H1 (cell line): ENCODE measurements around the gene ANKS1A. TPM values are rescaled to one million over a fixed set of nuclear protein-coding genes. Genes with fewer than 3 reads are reported as not detected.

Source experiments
- CTCF ChIA-PET: fragments of 300-600 bp; sonication (Branson Sonifier 250); formaldehyde crosslinking; loops from one replicate; lab custom pipeline; 2021; ENCODE audit not compliant: partially characterized antibody; lab: Charles Lee
- POLR2A ChIA-PET: fragments of 300-600 bp; sonication (Branson Sonifier 250); formaldehyde crosslinking; loops from one replicate; lab custom pipeline; 2021; ENCODE audit warnings: inconsistent platforms; ENCODE audit not compliant: partially characterized antibody; lab: Charles Lee
- DNase-seq, 2 experiments: peaks; one replicate each; pipeline versions ENCODE4 v3.0.0 to v3.0.0-alpha.2; 2010 to 2022; ENCODE audit warnings: low spot score in 2 of 2, low read depth in 1 of 2, mixed read lengths in 1 of 2
- FAIRE-seq: peaks from 2 replicates; lab custom pipeline; 2011; peaks lifted over from hg19 to GRCh38; lab: Jason Lieb, UNC
- H2AFZ ChIP-seq: 2 replicates; pipeline ENCODE4 v1.8.1; 2012; ENCODE audit warnings: low read length, inconsistent platforms
- H2AK5ac ChIP-seq: 2 replicates; pipeline ENCODE4 v1.6.1; 2013; ENCODE audit warnings: low read depth, low read length
- H2BK120ac ChIP-seq: replicated peaks from 2 replicates; pipeline ENCODE3; 2013; ENCODE audit warnings: low read depth, low read length, inconsistent platforms
- H2BK12ac ChIP-seq: 2 replicates; pipeline ENCODE4 v1.6.1; 2013; ENCODE audit warnings: low read depth, low read length
- H2BK15ac ChIP-seq: 2 replicates; pipeline ENCODE4 v1.6.1; 2013; ENCODE audit warnings: low read length
- H2BK20ac ChIP-seq: 2 replicates; pipeline ENCODE4 v1.6.1; 2013; ENCODE audit warnings: low read length
- H2BK5ac ChIP-seq: 2 replicates; pipeline ENCODE4 v1.6.1; 2013; ENCODE audit warnings: low read depth, low read length
- H3K14ac ChIP-seq: 2 replicates; pipeline ENCODE4 v1.6.1; 2013; ENCODE audit warnings: inconsistent platforms; ENCODE audit not compliant: insufficient read length
- H3K18ac ChIP-seq: 2 replicates; pipeline ENCODE4 v1.6.1; 2013; ENCODE audit warnings: low read length; ENCODE audit errors: extremely low read depth
- H3K23ac ChIP-seq: 2 replicates; pipeline ENCODE4 v1.6.1; 2013; ENCODE audit warnings: inconsistent platforms; ENCODE audit not compliant: insufficient read length
- H3K23me2 ChIP-seq: 2 replicates; pipeline ENCODE4 v1.6.1; 2013; ENCODE audit warnings: low read depth, low read length
- H3K27ac ChIP-seq: 2 replicates; pipeline ENCODE4 v1.6.1; 2011; ENCODE audit warnings: low read depth, low read length, inconsistent platforms
- H3K27me3 ChIP-seq, 4 experiments: replicated peaks in 1 of 4; 1 replicate in 1 of 4; 2 replicates in 3 of 4; pipeline versions ENCODE4 v1.6.1 to v1.8.1; 2011 to 2013; ENCODE audit warnings: low read length in 3 of 4, mild to moderate bottlenecking in 3 of 4, inconsistent platforms in 2 of 4, mixed read lengths in 2 of 4, moderate library complexity in 1 of 4; ENCODE audit not compliant: control insufficient read depth in 3 of 4, insufficient read depth in 3 of 4; ENCODE audit errors: extremely low read depth in 1 of 4
- H3K36me3 ChIP-seq, 4 experiments: 2 replicates each; pipeline versions ENCODE4 v1.6.1 to v1.8.1; 2011 to 2013; ENCODE audit warnings: mild to moderate bottlenecking in 4 of 4, low read length in 3 of 4, moderate library complexity in 2 of 4, control low read depth in 1 of 4, inconsistent platforms in 1 of 4; ENCODE audit not compliant: insufficient read depth in 4 of 4, control insufficient read depth in 2 of 4
- H3K4ac ChIP-seq: replicated peaks from 2 replicates; pipeline ENCODE3; 2013; ENCODE audit warnings: low read length, low read depth, mixed read lengths, inconsistent platforms; ENCODE audit not compliant: insufficient read length
- H3K4me1 ChIP-seq, 4 experiments: replicated peaks in 1 of 4; 1 replicate in 1 of 4; 2 replicates in 3 of 4; pipeline versions ENCODE4 v1.6.1 to v1.8.1; 2011 to 2013; ENCODE audit warnings: low read length in 3 of 4, inconsistent platforms in 2 of 4, mixed read lengths in 1 of 4; ENCODE audit not compliant: insufficient read depth in 4 of 4, control insufficient read depth in 3 of 4
- H3K4me2 ChIP-seq, 2 experiments: 2 replicates each; pipeline versions ENCODE4 v1.6.1 to v1.8.1; 2011 to 2013; ENCODE audit warnings: low read depth in 2 of 2, low read length in 2 of 2, control low read depth in 1 of 2, inconsistent platforms in 1 of 2, mild to moderate bottlenecking in 1 of 2; ENCODE audit not compliant: insufficient read depth in 1 of 2
- H3K4me3 ChIP-seq, 4 experiments: fragments of 200-600, 300-600 bp in 1 of 4; sonication (generic), shearing (Covaris generic), sonication (Bioruptor Twin) in 1 of 4; 2 replicates each; pipeline versions ENCODE4 v1.5.1 to v1.8.1; 2011 to 2016; ENCODE audit warnings: low read length in 4 of 4, low read depth in 3 of 4, control low read depth in 2 of 4, inconsistent platforms in 2 of 4, mild to moderate bottlenecking in 2 of 4, mixed read lengths in 1 of 4, moderate library complexity in 1 of 4; ENCODE audit not compliant: insufficient read depth in 2 of 4; ENCODE audit errors: extremely low read depth in 1 of 4
- H3K56ac ChIP-seq: replicated peaks from 2 replicates; pipeline ENCODE3; 2013; ENCODE audit warnings: low read depth, mild to moderate bottlenecking, mixed read lengths, low read length, inconsistent platforms; ENCODE audit not compliant: insufficient read length
- H3K79me1 ChIP-seq: 2 replicates; pipeline ENCODE4 v1.6.1; 2013; ENCODE audit warnings: low read depth, low read length, control low read depth
- H3K79me2 ChIP-seq, 2 experiments: 2 replicates each; pipeline versions ENCODE4 v1.6.1 to v1.8.1; 2012 to 2013; ENCODE audit warnings: low read length in 2 of 2, mild to moderate bottlenecking in 2 of 2, inconsistent platforms in 1 of 2; ENCODE audit not compliant: insufficient read depth in 2 of 2, control insufficient read depth in 1 of 2
- H3K9ac ChIP-seq, 4 experiments: replicated peaks in 1 of 4; 1 replicate in 1 of 4; 2 replicates in 3 of 4; pipeline versions ENCODE4 v1.6.1 to v1.8.1; 2011 to 2013; ENCODE audit warnings: low read depth in 3 of 4, low read length in 3 of 4, control low read depth in 2 of 4, mild to moderate bottlenecking in 2 of 4, moderate library complexity in 2 of 4, inconsistent platforms in 1 of 4; ENCODE audit errors: extremely low read depth in 1 of 4
- H3K9me3 ChIP-seq, 2 experiments: 2 replicates each; pipeline versions ENCODE4 v1.6.1 to v1.8.1; 2012 to 2013; ENCODE audit warnings: mild to moderate bottlenecking in 2 of 2, moderate library complexity in 2 of 2, control low read depth in 1 of 2, inconsistent platforms in 1 of 2, low read depth in 1 of 2, low read length in 1 of 2, mixed read lengths in 1 of 2; ENCODE audit not compliant: insufficient read depth in 2 of 2
- H4K20me1 ChIP-seq, 2 experiments: replicated peaks in 1 of 2; 2 replicates each; pipeline versions ENCODE3 to v1.8.1; 2011 to 2013; ENCODE audit warnings: inconsistent platforms in 2 of 2, low read length in 2 of 2, mild to moderate bottlenecking in 1 of 2; ENCODE audit not compliant: insufficient read depth in 2 of 2, control insufficient read depth in 1 of 2
- H4K5ac ChIP-seq: 2 replicates; pipeline ENCODE4 v1.6.1; 2013; ENCODE audit warnings: low read length, low read depth, mixed read lengths, inconsistent platforms; ENCODE audit not compliant: insufficient read length
- H4K8ac ChIP-seq: 2 replicates; pipeline ENCODE4 v1.8.0; 2013; ENCODE audit warnings: mild to moderate bottlenecking, moderate library complexity, low read length, inconsistent platforms; ENCODE audit not compliant: insufficient read depth; ENCODE audit errors: extremely low read depth
- H4K91ac ChIP-seq: replicated peaks from 2 replicates; pipeline ENCODE3; 2013; ENCODE audit warnings: low read length, mixed read lengths, inconsistent platforms; ENCODE audit not compliant: insufficient read length
- FOSL1 ChIP-seq: IDR thresholded peaks from 2 replicates; pipeline ENCODE4 v1.6.1; 2011; ENCODE audit warnings: mild to moderate bottlenecking, low read depth, low read length, moderate library complexity; ENCODE audit not compliant: insufficient read depth
- JUN ChIP-seq: IDR thresholded peaks from 2 replicates; pipeline ENCODE4 v1.6.1; 2011; ENCODE audit warnings: low read depth, mild to moderate bottlenecking, improper control_type of control experiment, low read length
- MAFK ChIP-seq: IDR thresholded peaks from 2 replicates; pipeline ENCODE4 v1.6.1; 2012; ENCODE audit warnings: low read depth, mild to moderate bottlenecking, improper control_type of control experiment, low read length
- RAD21 ChIP-seq, 2 experiments: IDR thresholded peaks in 1 of 2; conservative IDR thresholded peaks in 1 of 2; 2 replicates each; pipeline ENCODE4 v1.6.1; 2011; ENCODE audit warnings: low read depth in 2 of 2, low read length in 2 of 2, improper control_type of control experiment in 1 of 2, inconsistent platforms in 1 of 2, mild to moderate bottlenecking in 1 of 2, moderate library complexity in 1 of 2
- TEAD4 ChIP-seq: IDR thresholded peaks from 2 replicates; pipeline ENCODE4 v1.6.1; 2012; ENCODE audit warnings: low read depth, low read length, inconsistent platforms, mixed read lengths
- WGBS, 2 experiments: shearing (Covaris generic) in 1 of 2; methylation state at CpG; one replicate each; pipeline versions ENCODE4 v1.1.6 to v1.1.7; 2013 to 2015; ENCODE audit warnings: low lambda C conversion rate in 2 of 2, mixed read lengths in 2 of 2, inconsistent platforms in 1 of 2, low coverage in 1 of 2, missing lambda C conversion rate in 1 of 2; ENCODE audit not compliant: insufficient replicate concordance in 2 of 2, insufficient coverage in 1 of 2, insufficient read length in 1 of 2; ENCODE audit errors: extremely low coverage in 1 of 2, missing lambda C conversion rate in 1 of 2; 5-methylcytosine and 5-hydroxymethylcytosine counted together
- polyA plus RNA-seq, 7 experiments: library from polyadenylated mRNA; depleted of rRNA in 3 of 7; stranded (reverse) in 5 of 7; unstranded in 2 of 7; fragments of >200 nt in 5 of 7; fragments of 200-250 nt in 2 of 7; gene quantifications; 1 replicate in 5 of 7; 2 replicates in 1 of 7; 4 replicates in 1 of 7; pipeline versions ENCODE4 v1.2.1 to v1.2.3, GENCODE V29; 2011 to 2013; ENCODE audit warnings: missing spikeins in 2 of 7, mixed read lengths in 2 of 7
- total RNA-seq: library from RNA; stranded (reverse); fragmentation: NEBNext Ultra II Directional; extraction: Animal tissue kit (Norgen Biotek cat#: 25700); gene quantifications from 2 replicates; pipeline ENCODE4 v1.2.1, GENCODE V29; 2021

ANKS1A gene
- total and polyA plus RNA-seq, 2 of the 8 experiments (the other 6 are each of a cell fraction or from before 2014, with no cell fraction given) = 9.8 to 30.9 TPM

GRCh38 chr6:34994693-34995092 is 105.6 kb downstream of the ANKS1A start:
- peaks cover 0 to 7% (median 1%) of the 10 kb centered on the region in 4 experiments; a peak in 2 of 7 replicates for H3K4me1 ChIP-seq
- no peak overlapping the region for H3K4me3 ChIP-seq
- H3K56ac ChIP-seq = no peak overlapping the region
- ChIA-PET POLR2A (no interaction called here), CTCF (interaction anchor here (0.6 to 1.6 kb wide), 3 partner anchors 22 to 65 kb away, joined by 3 read pairs; no protein-coding TSS in a partner anchor)
- WGBS, 2 experiments = 90% methylated on average over 7 of the region's 7 CpGs; no CpG with 5 or more reads in 1 of the 2 experiments
- H2AFZ ChIP-seq = no peak overlapping the region
- no peak overlapping the region for H4K91ac ChIP-seq
- H3K14ac ChIP-seq = no peak overlapping the region
- H3K4me2 ChIP-seq = no peak overlapping the region
- H3K27ac ChIP-seq = no peak overlapping the region
- no peak for FAIRE-seq
- H3K36me3 ChIP-seq = peaks cover 0 to 30% (median 17%) of the 10 kb centered on the region in 4 experiments; a peak in 6 of 8 replicates
- no peaks in the 10 kb centered on the region for H3K27me3 ChIP-seq
- no peak overlapping the region for H3K23ac ChIP-seq
- no peak overlapping the region for H2BK120ac ChIP-seq
- no peak overlapping the region for H3K18ac ChIP-seq
- TF ChIP-seq FOSL1 = no peak
- no peak for TF ChIP-seq MAFK
- no peak for TF ChIP-seq JUN
- TF ChIP-seq TEAD4 = no peak
- no peak for TF ChIP-seq RAD21 (IDR thresholded peaks at IDR 0.05 in 1 of 2, conservative IDR thresholded peaks at IDR 0.05 in 1 of 2; ENCODE audit: low read depth in 2 of 2, low read length in 2 of 2)
- H3K4ac ChIP-seq = no peak overlapping the region
- H3K79me1 ChIP-seq = no peaks in the 10 kb centered on the region; the same call in 1 of the 2 replicates
- H2BK5ac ChIP-seq = no peak overlapping the region
- H2AK5ac ChIP-seq = no peak overlapping the region
- no peak overlapping the region for H2BK20ac ChIP-seq
- H2BK15ac ChIP-seq = no peak overlapping the region
- H4K20me1 ChIP-seq = peaks cover 0 to 2% of the 10 kb centered on the region in 2 experiments
- H4K8ac ChIP-seq = no peak overlapping the region
- no peak overlapping the region for H3K9ac ChIP-seq
- H3K23me2 ChIP-seq = no peaks in the 10 kb centered on the region
- no peak overlapping the region for H2BK12ac ChIP-seq
- no peaks in the 10 kb centered on the region; a peak in 1 of 4 replicates for H3K9me3 ChIP-seq
- H4K5ac ChIP-seq = no peak overlapping the region
- DNase-seq = no peak
- H3K79me2 ChIP-seq = no peaks in the 10 kb centered on the region
